Upper lobe of left lung (tissue), 6 donors: ENCODE results near the gene FH. TPM values are rescaled to one million over a fixed set of nuclear protein-coding genes. Genes with fewer than 3 reads are reported as not detected.

Source experiments
- ATAC-seq, 2 donors: fragments of 200-7000 bp; cut with Tn5 transposase; one replicate each; pipeline ENCODE4 v1.9.1; 2022; ENCODE audit warnings: mild to moderate bottlenecking in 2 of 2, moderate library complexity in 2 of 2; ENCODE audit not compliant: low FRiP score in 2 of 2
- DNase-seq, 2 donors: peaks; one replicate each; pipeline ENCODE4 v3.0.0-alpha.2; 2019 to 2020
- H3K27ac ChIP-seq, 4 donors: fragments of 200-600 bp; sonication (generic); one replicate each; pipeline ENCODE4 v1.5.1; 2016 to 2019
- H3K27me3 ChIP-seq, 4 donors: fragments of 200-600 bp; sonication (generic); one replicate each; pipeline ENCODE4 v1.5.1; 2017 to 2019
- H3K36me3 ChIP-seq, 4 donors: fragments of 200-600 bp; sonication (generic); one replicate each; pipeline ENCODE4 v1.5.1; 2016 to 2019
- H3K4me1 ChIP-seq, 4 donors: fragments of 200-600 bp; sonication (generic); one replicate each; pipeline ENCODE4 v1.5.1; 2018 to 2019
- H3K4me3 ChIP-seq, 4 donors: fragments of 200-600 bp; sonication (generic); one replicate each; pipeline ENCODE4 v1.5.1; 2017 to 2019; ENCODE audit warnings: mild to moderate bottlenecking in 2 of 4, moderate library complexity in 1 of 4
- H3K9me3 ChIP-seq, 4 donors: fragments of 200-600 bp; sonication (generic); one replicate each; pipeline ENCODE4 v1.5.1; 2018 to 2019
- EP300 ChIP-seq, 4 donors: sonication (generic); formaldehyde crosslinking; IDR thresholded peaks; one replicate each; pipeline ENCODE4 v1.5.1; 2017; ENCODE audit warnings: antibody characterized with exemption in 4 of 4, control low read depth in 2 of 4
- POLR2A ChIP-seq, 4 donors: fragments of 450-650 bp; IDR thresholded peaks; one replicate each; pipeline ENCODE4 v1.5.1; 2016 to 2017; ENCODE audit warnings: antibody characterized with exemption in 4 of 4, mild to moderate bottlenecking in 2 of 4
- POLR2AphosphoS5 ChIP-seq, 2 donors: sonication (generic); formaldehyde crosslinking; IDR thresholded peaks; one replicate each; pipeline ENCODE4 v1.5.1; 2017; ENCODE audit warnings: antibody characterized with exemption in 2 of 2
- WGBS, 2 donors: methylation state at CpG; one replicate each; pipeline ENCODE4 v1.1.5; 2017 to 2018; 5-methylcytosine and 5-hydroxymethylcytosine counted together
- total RNA-seq, 6 donors: library from RNA; depleted of rRNA in 4 of 6; stranded (reverse); fragments of >200 nt in 4 of 6; gene quantifications; one replicate each; pipeline versions ENCODE4 v1.1.0 to v1.2.1, GENCODE V29; 2016 to 2021
- TF ChIP-seq, protein P1 (sequence below), 6 experiments: fragments of 450-650 bp in 4 of 6; fragments of 200-600 bp in 2 of 6; sonication (generic) in 2 of 6; IDR thresholded peaks; one replicate each; pipeline ENCODE4 v1.5.1; 2016 to 2019; ENCODE audit warnings: antibody characterized with exemption in 6 of 6
- donor health status: DM: no; HTN: no; CAD: no; lungs with moderate emphysema.
- donor health status: DM: no; HTN: yes; CAD: no; lungs with severe emphysema.

The FH gene
- total RNA-seq, 6 donors from 2014 or later: 13.0 to 46.7 (median 37.6) TPM

DNA sequence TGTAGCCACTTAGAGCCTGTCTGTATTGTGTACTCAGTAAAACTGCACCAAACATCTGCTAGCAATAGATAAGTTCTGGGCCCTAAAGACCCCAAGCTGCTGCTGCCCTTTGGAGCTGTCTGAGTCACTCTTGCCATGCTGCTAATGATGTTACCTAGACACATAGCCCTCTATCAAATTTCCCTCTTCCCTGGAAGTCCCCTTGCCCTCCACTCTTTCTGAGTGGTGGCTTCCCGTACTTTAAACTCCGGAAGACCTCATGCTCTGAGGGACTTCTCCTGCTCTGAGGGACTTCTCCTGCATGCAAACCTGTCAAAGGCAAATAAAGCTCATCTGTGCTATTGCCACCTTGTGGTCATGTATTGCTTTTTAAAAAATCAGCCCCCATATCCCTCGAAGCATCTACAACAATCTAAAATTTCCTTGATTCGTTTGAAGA is 34.0 kb downstream of the FH start:
- 81 to 86% methylated on average over 4 of the region's 4 CpGs for WGBS, 2 donors
- no peaks in the 10 kb centered on the region for H3K4me1 ChIP-seq
- H3K27ac ChIP-seq: no peak overlapping the region
- no peak overlapping the region for H3K4me3 ChIP-seq
- DNase-seq: no peak
- ATAC-seq: no peak
- no peaks in the 10 kb centered on the region for H3K36me3 ChIP-seq
- TF ChIP-seq, protein P1, sequence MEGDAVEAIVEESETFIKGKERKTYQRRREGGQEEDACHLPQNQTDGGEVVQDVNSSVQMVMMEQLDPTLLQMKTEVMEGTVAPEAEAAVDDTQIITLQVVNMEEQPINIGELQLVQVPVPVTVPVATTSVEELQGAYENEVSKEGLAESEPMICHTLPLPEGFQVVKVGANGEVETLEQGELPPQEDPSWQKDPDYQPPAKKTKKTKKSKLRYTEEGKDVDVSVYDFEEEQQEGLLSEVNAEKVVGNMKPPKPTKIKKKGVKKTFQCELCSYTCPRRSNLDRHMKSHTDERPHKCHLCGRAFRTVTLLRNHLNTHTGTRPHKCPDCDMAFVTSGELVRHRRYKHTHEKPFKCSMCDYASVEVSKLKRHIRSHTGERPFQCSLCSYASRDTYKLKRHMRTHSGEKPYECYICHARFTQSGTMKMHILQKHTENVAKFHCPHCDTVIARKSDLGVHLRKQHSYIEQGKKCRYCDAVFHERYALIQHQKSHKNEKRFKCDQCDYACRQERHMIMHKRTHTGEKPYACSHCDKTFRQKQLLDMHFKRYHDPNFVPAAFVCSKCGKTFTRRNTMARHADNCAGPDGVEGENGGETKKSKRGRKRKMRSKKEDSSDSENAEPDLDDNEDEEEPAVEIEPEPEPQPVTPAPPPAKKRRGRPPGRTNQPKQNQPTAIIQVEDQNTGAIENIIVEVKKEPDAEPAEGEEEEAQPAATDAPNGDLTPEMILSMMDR (IDR thresholded peaks at IDR 0.05): peak in 2 of 6 experiments; percentile 17 to 32
- no peak for TF ChIP-seq EP300 (IDR thresholded peaks at IDR 0.05)
- no peak for TF ChIP-seq POLR2AphosphoS5 (IDR thresholded peaks at IDR 0.05)
- H3K9me3 ChIP-seq: no peaks in the 10 kb centered on the region
- no peaks in the 10 kb centered on the region for H3K27me3 ChIP-seq

DNA sequence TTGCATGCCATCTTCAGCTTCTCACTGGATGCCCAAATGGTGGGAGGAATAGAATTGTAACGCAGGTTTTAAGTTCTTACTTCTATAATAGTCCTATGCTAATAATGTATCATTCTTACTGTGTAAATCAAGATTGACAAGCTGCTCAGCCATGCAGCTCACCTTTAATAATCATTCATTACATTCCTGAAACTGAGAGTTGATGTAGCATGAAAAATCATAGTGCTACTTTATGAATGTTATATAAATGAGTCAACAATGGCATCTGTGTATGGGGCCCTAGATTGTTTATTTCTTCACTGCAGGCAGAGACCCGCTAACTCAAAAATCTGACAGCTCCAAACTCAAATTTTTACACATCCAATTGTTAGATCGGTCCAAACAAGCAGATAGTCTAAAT is 34.4 kb downstream of the FH start:
- Histone ChIP-seq H3K4me3 (no peak overlapping the region), H3K4me1 (no peaks in the 10 kb centered on the region), H3K9me3 (no peaks in the 10 kb centered on the region), H3K36me3 (no peaks in the 10 kb centered on the region), H3K27ac (no peak overlapping the region), H3K27me3 (no peaks in the 10 kb centered on the region)
- TF ChIP-seq POLR2A (IDR thresholded peaks at IDR 0.05) (no peak), EP300 (IDR thresholded peaks at IDR 0.05) (no peak), POLR2AphosphoS5 (IDR thresholded peaks at IDR 0.05) (no peak)
- no peak for ATAC-seq
- WGBS, 2 donors: 89 to 93% methylated on average over 3 of the region's 3 CpGs
- DNase-seq: no peak

- WGBS, 2 donors: 52 to 60% methylated on average over 1 of the region's 1 CpG
- Histone ChIP-seq H3K36me3 (no peaks in the 10 kb centered on the region), H3K4me1 (no peaks in the 10 kb centered on the region), H3K27ac (no peak overlapping the region), H3K4me3 (no peak overlapping the region), H3K9me3 (no peaks in the 10 kb centered on the region), H3K27me3 (no peaks in the 10 kb centered on the region)
- TF ChIP-seq EP300 (IDR thresholded peaks at IDR 0.05) (no peak), POLR2A (IDR thresholded peaks at IDR 0.05) (no peak), POLR2AphosphoS5 (IDR thresholded peaks at IDR 0.05) (no peak)
- TF ChIP-seq, protein P1 (IDR thresholded peaks at IDR 0.05): no peak
- ATAC-seq (no peak), DNase-seq (no peak)
Measured at GRCh38 chr1:241482761-241483250, 36.7 kb downstream of the FH start.

GRCh38 chr1:241479294-241479693 is 40.3 kb downstream of the FH start:
- no peaks in the 10 kb centered on the region for H3K9me3 ChIP-seq
- DNase-seq (no peak), ATAC-seq (no peak)
- no peak overlapping the region for H3K27ac ChIP-seq
- no peaks in the 10 kb centered on the region for H3K36me3 ChIP-seq
- no peak for TF ChIP-seq EP300 (IDR thresholded peaks at IDR 0.05)
- no peak for TF ChIP-seq POLR2A (IDR thresholded peaks at IDR 0.05)
- TF ChIP-seq POLR2AphosphoS5 (IDR thresholded peaks at IDR 0.05): no peak
- TF ChIP-seq, protein P1 (IDR thresholded peaks at IDR 0.05): no peak
- no peak overlapping the region for H3K4me3 ChIP-seq
- no peaks in the 10 kb centered on the region for H3K27me3 ChIP-seq
- H3K4me1 ChIP-seq: no peaks in the 10 kb centered on the region

DNA sequence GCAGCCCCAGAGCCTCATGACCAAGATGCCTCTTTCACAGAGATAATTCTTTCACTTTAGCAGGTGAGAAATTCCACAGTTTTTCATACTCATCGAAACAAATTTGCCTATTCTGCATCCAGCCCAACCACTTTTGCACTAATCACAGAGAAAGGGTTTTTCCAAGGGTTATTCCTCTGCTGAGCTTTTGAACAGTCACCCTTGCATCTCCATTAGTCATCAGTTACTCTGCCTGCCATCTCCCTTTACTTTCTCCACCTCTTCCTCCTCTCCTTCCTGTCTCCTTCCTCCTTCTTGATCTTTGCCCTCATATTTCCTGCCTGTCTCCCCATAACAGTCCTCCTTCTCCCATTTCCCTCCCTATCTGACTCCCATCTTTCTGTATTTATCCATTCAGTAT is 43.9 kb downstream of the FH start:
- Histone ChIP-seq H3K27ac (no peak overlapping the region), H3K36me3 (no peaks in the 10 kb centered on the region), H3K4me1 (no peaks in the 10 kb centered on the region), H3K9me3 (no peaks in the 10 kb centered on the region), H3K4me3 (no peak overlapping the region), H3K27me3 (no peaks in the 10 kb centered on the region)
- TF ChIP-seq POLR2AphosphoS5 (IDR thresholded peaks at IDR 0.05) (no peak), POLR2A (IDR thresholded peaks at IDR 0.05) (no peak), EP300 (IDR thresholded peaks at IDR 0.05) (no peak)
- TF ChIP-seq, protein P1 (IDR thresholded peaks at IDR 0.05): no peak
- 81 to 89% methylated on average over 1 of the region's 1 CpG for WGBS, 2 donors
- ATAC-seq (no peak), DNase-seq (no peak)
